A549 (cell line): ENCODE measurements around the gene DDX55. TPM values are rescaled to one million over a fixed set of nuclear protein-coding genes. Genes with fewer than 3 reads are reported as not detected.
"Not testable (repeated sequence)": the region's sequence is repeated elsewhere in the genome, so short reads cannot be mapped to it uniquely, and the experiment has no call there.

Experiments
- ATAC-seq, 2 experiments: fragments of 200-7000 bp in 1 of 2; fragments of >200 bp in 1 of 2; cut with Nextera tagmentation in 1 of 2; cut with Tn5 transposase in 1 of 2; 3 replicates each; pipeline versions ENCODE4 v1.8.0 to v1.9.1; 2018 to 2020; ENCODE audit warnings: mild to moderate bottlenecking in 1 of 2, moderate library complexity in 1 of 2
- CTCF ChIA-PET: fragments of 300-600 bp; sonication (Branson Sonifier 250); formaldehyde crosslinking; extraction: SDS; loops from one replicate; lab custom pipeline; 2021; ENCODE audit warnings: antibody characterized with exemption, inconsistent platforms; lab: Yijun Ruan, JAX
- POLR2A ChIA-PET: fragments of 350-600 bp; formaldehyde crosslinking; extraction: SDS; loops from one replicate; lab custom pipeline; 2021; ENCODE audit warnings: antibody characterized with exemption, inconsistent platforms; lab: Yijun Ruan, JAX
- DNase-seq, 2 experiments: peaks; one replicate each; pipeline versions ENCODE4 v3.0.0 to v3.0.0-alpha.2; 2011 to 2016; ENCODE audit warnings: low read depth in 1 of 2, low spot score in 1 of 2
- FAIRE-seq: peaks from 2 replicates; lab custom pipeline; 2011; peaks lifted over from hg19 to GRCh38; lab: Jason Lieb, UNC
- H3K27ac ChIP-seq, 2 experiments: fragments of >200 bp; sonication (Bioruptor Twin); formaldehyde crosslinking; 3 replicates each; pipeline ENCODE4 v1.5.1; 2016 to 2017
- H3K4me1 ChIP-seq: fragments of >200 bp; sonication (Bioruptor Twin); formaldehyde crosslinking; 3 replicates; pipeline ENCODE4 v1.6.1; 2016
- H3K4me2 ChIP-seq: fragments of >200 bp; sonication (Bioruptor Twin); formaldehyde crosslinking; 3 replicates; pipeline ENCODE4 v1.6.1; 2016
- H3K4me3 ChIP-seq: fragments of >200 bp; sonication (Bioruptor Twin); formaldehyde crosslinking; 3 replicates; pipeline ENCODE4 v1.5.1; 2016
- H3K9me3 ChIP-seq: fragments of >200 bp; sonication (Bioruptor Twin); formaldehyde crosslinking; 3 replicates; pipeline ENCODE4 v1.6.1; 2016
- CBX8 ChIP-seq: fragments of 200-600 bp; sonication (generic); IDR thresholded peaks from 2 replicates; pipeline ENCODE4 v1.6.1; 2016
- CHD2 ChIP-seq: fragments of 150-350 bp; IDR thresholded peaks from 2 replicates; pipeline ENCODE4 v1.6.1; 2014; ENCODE audit warnings: low read length; ENCODE audit not compliant: partially characterized antibody
- CHD4 ChIP-seq: fragments of 200-600 bp; sonication (generic); IDR thresholded peaks from 2 replicates; pipeline ENCODE4 v1.6.1; 2016; ENCODE audit warnings: antibody characterized with exemption, mild to moderate bottlenecking, borderline replicate concordance
- EHF ChIP-seq: fragments of 250-450 bp; sonication (Bioruptor Pico); IDR thresholded peaks from 2 replicates; pipeline ENCODE4 v1.5.0; 2020; ENCODE audit warnings: mild to moderate bottlenecking
- ELK1 ChIP-seq: fragments of 150-350 bp; IDR thresholded peaks from 2 replicates; pipeline ENCODE4 v1.6.1; 2014; ENCODE audit warnings: low read depth, mild to moderate bottlenecking, low read length
- EP300 ChIP-seq, 2 experiments: fragments of >200 bp; sonication (Bioruptor Twin); formaldehyde crosslinking; IDR thresholded peaks; 2 replicates in 1 of 2; 3 replicates in 1 of 2; pipeline ENCODE4 v1.6.1; 2016 to 2017
- FOSB ChIP-seq: fragments of 250-450 bp; sonication (Bioruptor Pico); IDR thresholded peaks from 2 replicates; pipeline ENCODE4 v1.5.0; 2020; ENCODE audit warnings: mild to moderate bottlenecking, moderate library complexity
- HEYL ChIP-seq: fragments of 250-450 bp; sonication (Bioruptor Pico); IDR thresholded peaks from 2 replicates; pipeline ENCODE4 v1.8.0; 2021; ENCODE audit warnings: mild to moderate bottlenecking, moderate library complexity
- HMGXB4 ChIP-seq: fragments of 250-450 bp; sonication (Bioruptor Pico); IDR thresholded peaks from 2 replicates; pipeline ENCODE4 v1.5.0; 2021; ENCODE audit warnings: mild to moderate bottlenecking, moderate library complexity, borderline replicate concordance
- HOXB13 ChIP-seq: fragments of 250-450 bp; sonication (Bioruptor Pico); IDR thresholded peaks from 2 replicates; pipeline ENCODE4 v1.5.0; 2020; ENCODE audit warnings: low read depth, mild to moderate bottlenecking, moderate library complexity
- JUN ChIP-seq, 2 experiments: fragments of >200 bp; sonication (Bioruptor Twin); formaldehyde crosslinking; IDR thresholded peaks; 2 replicates in 1 of 2; 3 replicates in 1 of 2; pipeline ENCODE4 v1.6.1; 2016 to 2017
- JUNB ChIP-seq: fragments of >200 bp; sonication (Bioruptor Twin); formaldehyde crosslinking; IDR thresholded peaks from 2 replicates; pipeline ENCODE4 v1.6.1; 2016
- KDM5A ChIP-seq: fragments of 200-600 bp; sonication (generic); IDR thresholded peaks from 2 replicates; pipeline ENCODE4 v1.6.1; 2016; ENCODE audit warnings: antibody characterized with exemption, mild to moderate bottlenecking
- MAZ ChIP-seq: fragments of 150-350 bp; IDR thresholded peaks from 2 replicates; pipeline ENCODE4 v1.6.1; 2014; ENCODE audit warnings: antibody characterized with exemption, low read depth, low read length, borderline replicate concordance
- MYC ChIP-seq: IDR thresholded peaks from 2 replicates; pipeline ENCODE4 v1.6.1; 2012; ENCODE audit warnings: mild to moderate bottlenecking, inconsistent platforms, low read length, improper control_type of control experiment, borderline replicate concordance
- NR3C1 ChIP-seq: fragments of >200 bp; sonication (Bioruptor Twin); formaldehyde crosslinking; IDR thresholded peaks from 3 replicates; pipeline ENCODE4 v1.6.1; 2017
- PHF8 ChIP-seq: fragments of 200-600 bp; sonication (generic); IDR thresholded peaks from 2 replicates; pipeline ENCODE4 v1.6.1; 2016; ENCODE audit warnings: low read depth, mild to moderate bottlenecking, antibody characterized with exemption, moderate library complexity, borderline replicate concordance
- TP53 ChIP-seq: fragments of 250-450 bp; sonication (Bioruptor Pico); IDR thresholded peaks from 2 replicates; pipeline ENCODE4 v1.5.0; 2021; ENCODE audit warnings: mild to moderate bottlenecking, moderate library complexity
- ZSCAN20 ChIP-seq: fragments of 250-450 bp; sonication (Bioruptor Pico); IDR thresholded peaks from 2 replicates; pipeline ENCODE4 v1.8.0; 2022; ENCODE audit warnings: mild to moderate bottlenecking, moderate library complexity
- WGBS: methylation state at CpG from one replicate; pipeline ENCODE4 v1.1.6; 2017; ENCODE audit errors: missing lambda C conversion rate; 5-methylcytosine and 5-hydroxymethylcytosine counted together
- polyA plus RNA-seq, 4 experiments: library from polyadenylated mRNA; depleted of rRNA in 3 of 4; stranded (reverse); fragments of >200 nt; fragmentation: RNase III in 1 of 4; extraction: RNeasy Plus Mini Kit Qiagen cat#74134 plus additional on column Dnase treatment in 1 of 4; gene quantifications; 2 replicates in 3 of 4; 3 replicates in 1 of 4; pipeline ENCODE4 v1.2.3, GENCODE V29; 2011 to 2017

Gene DDX55
- polyA plus RNA-seq, 2 of the 4 experiments (the other 2 are of a cell fraction): 37.5 to 63.4 TPM

DNA sequence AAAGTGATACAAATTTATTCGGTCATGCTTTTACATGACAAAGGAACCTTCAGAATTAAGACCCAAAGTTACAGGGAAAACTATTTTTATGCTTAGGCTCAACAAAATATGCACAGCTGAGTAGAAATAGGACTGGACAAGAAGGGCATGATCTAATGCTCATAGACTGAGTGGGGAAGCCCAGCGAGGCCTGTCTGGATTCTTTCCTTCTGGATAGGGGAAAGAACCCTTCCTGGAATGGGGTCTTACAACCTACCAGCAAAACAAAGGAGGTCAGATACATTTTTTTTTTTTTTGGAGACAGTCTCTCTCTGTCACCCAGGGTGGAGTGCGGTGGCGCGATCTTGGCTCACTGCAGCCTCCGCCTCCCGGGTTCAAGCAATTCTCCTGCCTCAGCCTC lies 2.2 kb upstream of the DDX55 start:
- CTCF ChIA-PET: interaction anchor here (3.4 kb wide), 1 partner anchor 8 kb away, joined by 20 read pairs; no protein-coding TSS in a partner anchor
- H3K4me1 ChIP-seq: peaks cover 31% of the 10 kb centered on the region
- no peak overlapping the region for H3K4me3 ChIP-seq
- ATAC-seq (no peak), FAIRE-seq (no peak), DNase-seq (no peak)
- H3K4me2 ChIP-seq: no peak overlapping the region
- no peaks in the 10 kb centered on the region for H3K9me3 ChIP-seq
- TF ChIP-seq CHD2 (no peak), JUN (IDR thresholded peaks at IDR 0.05) (no peak), MYC (no peak), EP300 (IDR thresholded peaks at IDR 0.05) (no peak), KDM5A (no peak)
- POLR2A ChIA-PET: no interaction called here
- no peak overlapping the region for H3K27ac ChIP-seq
- 93% methylated on average over 7 of the region's 7 CpGs for WGBS

DNA sequence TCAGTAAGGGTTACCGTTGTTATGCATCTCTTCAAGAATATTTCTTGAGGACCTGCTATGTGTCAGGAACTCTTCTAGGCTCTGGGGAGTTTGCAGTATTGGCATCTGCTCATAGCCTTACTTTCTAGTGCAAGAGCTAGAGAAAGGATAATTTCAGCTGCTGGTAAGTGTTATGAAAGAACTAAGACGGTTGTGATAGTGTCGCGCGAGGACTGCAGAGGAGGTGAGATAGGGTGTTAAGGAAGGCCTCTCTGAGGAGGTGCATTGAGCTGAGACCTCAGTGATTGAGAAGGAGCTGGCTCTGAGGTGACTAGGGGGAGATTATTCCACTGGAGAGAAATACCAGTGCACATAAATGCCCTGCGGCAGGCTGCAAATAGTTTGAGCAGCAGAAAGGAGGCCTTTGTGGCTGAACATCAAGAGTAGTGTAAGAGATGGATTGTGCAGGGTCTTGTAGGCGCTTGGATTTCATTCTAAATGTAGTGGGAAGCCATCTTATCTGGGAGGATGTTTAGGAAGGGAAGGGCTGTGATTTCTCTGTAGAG lies 824 bp downstream of the DDX55 start:
- ATAC-seq (peak in 1 of 2 experiments; percentile 4; a peak in 2 of 6 replicates), FAIRE-seq (no peak), DNase-seq (no peak)
- POLR2A ChIA-PET: interaction anchor here (0.6 to 1.6 kb wide), 7 partner anchors 12 to 705 kb away, joined by 3 to 5 read pairs (median 3); partner anchors contain the start of genes SBNO1 and SNRNP35
- Histone ChIP-seq H3K4me3 (peak overlapping the region; percentile 71), H3K4me1 (peaks cover 19% of the 10 kb centered on the region), H3K27ac (peak overlapping the region; percentile 85 to 98), H3K4me2 (peak overlapping the region; percentile 82), H3K9me3 (no peaks in the 10 kb centered on the region)
- CTCF ChIA-PET: interaction anchor here (0.8 to 3.4 kb wide), 11 partner anchors 9 to 332 kb away, joined by 3 to 20 read pairs (median 4); partner anchors contain the start of genes RILPL1 and SNRNP35
- WGBS: 23% methylated on average over 7 of the region's 7 CpGs
- TF ChIP-seq ELK1 (no peak), FOSB (CRISPR knock-in tag) (no peak), KDM5A (no peak), ZSCAN20 (CRISPR knock-in tag) (no peak), TP53 (no peak), CBX8 (no peak), EHF (CRISPR knock-in tag) (no peak), HMGXB4 (no peak), MAZ (no peak), NR3C1 (no peak), EP300 (IDR thresholded peaks at IDR 0.05) (no peak), PHF8 (no peak), CHD4 (no peak), HEYL (CRISPR knock-in tag) (no peak), JUNB (no peak), HOXB13 (CRISPR knock-in tag) (no peak)

GRCh38 chr12:123603495-123603894 lies 1.6 kb downstream of the DDX55 start:
- peak overlapping the region; percentile 82 for H3K4me2 ChIP-seq
- H3K9me3 ChIP-seq, H3K27ac ChIP-seq, DNase-seq, FAIRE-seq, POLR2A ChIA-PET, ATAC-seq: not testable (repeated sequence)
- WGBS: 90% methylated on average over 11 of the region's 11 CpGs
- CTCF ChIA-PET: interaction anchor here (1.2 to 1.9 kb wide), 2 partner anchors 10 to 15 kb away, joined by 3 to 13 read pairs; no protein-coding TSS in a partner anchor
- peaks cover 19% of the 10 kb centered on the region for H3K4me1 ChIP-seq
- H3K4me3 ChIP-seq: peak overlapping the region; percentile 71; the same call in 1 of the 3 replicates
